DMS114 treated with DMSO at 0.1 percent for 48 hours (cell line): ENCODE measurements around the gene VIPR2.
"Not testable (repeated sequence)": the region's sequence is repeated elsewhere in the genome, so short reads cannot be mapped to it uniquely, and the experiment has no call there.

Source experiments
- DNase-seq: peaks from one replicate; lab custom pipeline; 2025; ENCODE audit not compliant: unreplicated experiment; lab: John Stamatoyannopoulos, UW

VIPR2 gene

DNA sequence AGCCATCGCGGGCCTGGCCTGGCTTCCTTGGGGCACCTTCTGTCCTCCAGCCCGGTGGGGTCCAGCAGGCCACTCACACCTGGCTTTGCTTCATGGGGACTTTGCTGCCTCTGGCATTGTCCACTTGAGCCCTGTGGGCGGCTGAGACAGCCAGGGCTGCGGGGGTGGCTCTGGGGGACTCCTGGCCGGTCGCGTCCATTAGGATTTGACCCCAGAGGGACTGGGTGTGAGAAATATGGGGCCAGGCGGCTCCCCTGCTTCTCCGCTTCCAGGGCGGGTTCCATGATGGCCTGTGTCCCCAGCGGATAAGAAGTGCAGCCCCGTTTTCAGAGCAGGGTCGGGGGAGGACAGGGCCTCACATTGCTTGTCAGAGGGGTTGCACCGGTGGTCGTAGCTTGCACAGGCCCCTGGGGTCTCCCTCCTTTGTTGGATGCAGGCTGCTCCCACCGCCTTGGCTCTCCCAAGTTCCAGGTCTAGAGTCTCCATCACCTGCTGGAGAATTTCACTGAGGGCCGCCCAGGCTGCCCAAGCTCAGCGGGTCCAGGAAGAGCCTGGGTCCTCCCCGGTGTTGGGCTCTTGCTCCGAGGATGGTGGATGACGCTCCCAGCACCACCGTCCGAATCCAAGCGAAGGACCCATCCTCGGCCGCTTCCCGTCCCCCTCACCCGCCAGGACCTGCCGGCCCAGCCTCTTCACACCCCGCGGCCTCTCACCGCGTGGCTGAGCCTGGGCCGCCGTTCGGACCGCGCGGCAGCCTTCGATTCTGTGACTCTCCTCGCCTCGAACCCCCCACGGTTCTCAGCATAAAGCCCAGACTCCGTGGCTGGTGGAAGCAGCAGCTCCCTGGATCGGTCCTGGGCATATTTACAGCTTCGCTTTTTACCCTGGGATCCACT is 148.2 kb downstream of the VIPR2 start:
- no peak for DNase-seq

DNA sequence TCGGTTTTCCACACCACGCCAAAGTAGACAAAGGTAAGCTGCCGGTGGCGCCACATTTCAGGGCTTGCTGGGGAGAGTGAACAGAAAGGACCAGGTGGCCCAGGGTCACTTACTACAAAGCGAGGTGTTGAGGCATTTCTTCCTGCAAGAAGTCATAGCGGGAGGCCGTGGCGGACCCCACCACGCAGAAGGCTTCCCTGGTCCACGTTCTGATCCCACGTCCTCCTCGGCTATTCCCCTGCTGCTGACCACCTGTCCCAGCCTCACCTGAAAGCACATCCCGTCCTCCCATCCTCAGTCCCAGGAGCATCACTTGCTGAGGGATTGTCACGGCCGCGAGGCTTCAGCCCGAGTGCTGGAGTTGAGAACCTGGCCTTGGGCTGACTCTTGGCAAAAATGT is 149.2 kb downstream of the VIPR2 start:
- DNase-seq: no peak

GRCh38 chr7:158994687-158995086 is 150.0 kb downstream of the VIPR2 start:
- DNase-seq: no peak

GRCh38 chr7:158993591-158993990 is 151.1 kb downstream of the VIPR2 start:
- no peak for DNase-seq

- DNase-seq: no peak
These were observed 151.9 kb downstream of the VIPR2 start for GRCh38 chr7:158992759-158993158.

DNA sequence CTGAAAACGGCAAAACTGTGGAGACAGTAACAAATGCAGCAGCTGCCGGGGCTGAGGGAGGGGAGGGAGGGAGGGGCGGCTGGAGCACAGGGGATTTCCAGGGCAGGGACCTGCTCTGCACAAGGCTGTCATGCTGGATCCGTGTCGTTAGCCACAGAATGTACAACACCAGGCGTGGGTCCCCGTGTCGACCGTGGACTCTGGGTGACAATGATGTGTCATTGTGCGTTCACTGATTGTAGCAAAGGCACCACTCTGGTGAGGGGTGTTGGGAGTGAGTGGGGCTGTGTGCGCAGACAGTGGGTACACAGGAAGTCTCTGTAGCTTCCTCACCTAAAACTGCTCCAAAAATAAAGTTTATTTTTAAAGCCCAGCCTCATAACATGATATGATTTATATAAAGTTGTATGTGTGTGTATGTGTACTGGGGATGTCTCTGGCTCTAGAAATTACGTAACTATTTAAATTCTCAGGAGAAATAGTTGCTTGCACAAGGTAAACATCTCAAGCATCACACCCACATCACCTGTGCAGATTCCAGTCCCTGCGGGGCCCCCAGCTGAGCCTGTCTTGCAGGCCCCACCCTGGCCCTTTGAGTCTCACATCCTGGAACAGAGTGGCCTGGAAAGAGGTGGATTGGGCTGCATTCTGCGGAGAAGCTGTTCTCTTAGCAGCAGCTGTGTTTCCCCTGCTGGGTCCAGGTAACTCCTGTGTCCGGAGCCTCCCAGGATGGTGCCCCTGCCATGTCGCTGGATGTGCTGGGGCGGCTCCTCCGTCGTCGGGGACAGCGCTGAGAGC is 152.6 kb downstream of the VIPR2 start:
- no peak for DNase-seq

DNA sequence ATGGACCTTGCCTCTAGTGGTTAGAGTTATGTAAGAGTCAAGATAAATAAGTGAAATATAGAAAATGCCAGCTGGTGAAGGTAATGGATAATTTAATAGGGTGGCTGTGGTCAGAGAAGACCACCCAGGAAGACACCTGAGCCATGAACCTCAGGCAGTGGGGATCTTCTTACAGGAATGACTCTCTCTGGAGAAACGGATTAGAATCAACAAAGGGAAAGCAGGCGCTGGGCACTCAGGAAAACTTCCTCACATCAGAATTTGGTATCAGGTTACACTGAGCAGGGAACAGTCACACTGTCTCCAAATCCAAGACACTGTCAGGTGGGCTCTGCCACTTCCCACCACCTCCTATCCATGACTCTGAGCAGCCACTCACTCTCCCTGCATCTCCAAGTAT is 155.7 kb downstream of the VIPR2 start:
- no peak for DNase-seq

DNA sequence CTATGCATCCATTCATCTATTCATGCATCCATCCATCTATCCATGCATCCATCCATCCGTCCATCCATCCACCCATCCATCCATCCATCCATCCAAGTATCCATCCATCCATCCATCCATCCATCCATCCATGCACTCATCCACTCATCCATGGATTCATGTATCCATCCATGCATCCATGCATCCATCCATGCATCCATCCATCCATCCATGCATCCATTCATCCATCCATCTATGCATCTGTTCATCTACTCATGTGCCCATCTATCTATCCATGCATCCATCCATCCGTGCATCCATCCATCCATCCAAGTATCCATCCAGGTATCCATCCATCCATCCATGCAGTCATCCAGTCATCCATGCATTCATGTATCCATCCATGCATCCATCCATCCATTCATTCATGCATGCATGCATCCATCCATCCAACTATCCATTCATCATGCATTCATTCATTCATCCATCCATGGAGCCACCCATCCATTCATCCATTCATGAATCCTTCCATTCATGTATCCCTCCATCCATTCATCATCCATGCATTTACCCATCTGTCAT is 156.3 kb downstream of the VIPR2 start:
- no peak for DNase-seq

- DNase-seq: no peak
These were observed 157.0 kb downstream of the VIPR2 start for GRCh38 chr7:158987691-158988090.

GRCh38 chr7:158985583-158985982 is 159.1 kb downstream of the VIPR2 start:
- no peak for DNase-seq

DNA sequence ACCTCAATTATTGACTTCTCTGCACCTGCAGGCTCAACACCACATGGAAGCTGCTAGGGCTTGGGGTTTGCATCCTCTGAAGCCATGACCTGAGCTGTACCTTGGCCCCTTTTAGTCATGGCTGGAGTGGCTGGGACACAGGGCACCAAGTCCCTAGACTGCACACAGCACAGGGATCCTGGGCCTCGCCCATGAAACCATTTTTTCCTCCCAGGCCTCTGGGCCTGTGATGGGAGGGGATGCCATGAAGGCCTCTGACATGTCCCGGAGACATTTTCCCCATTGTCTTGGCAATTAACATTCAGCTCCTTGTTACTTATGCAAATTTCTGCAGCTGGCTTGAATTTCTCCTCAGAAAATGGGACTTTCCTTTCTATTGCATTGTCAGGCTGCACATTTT is 160.7 kb downstream of the VIPR2 start:
- not testable (repeated sequence) for DNase-seq

DNA sequence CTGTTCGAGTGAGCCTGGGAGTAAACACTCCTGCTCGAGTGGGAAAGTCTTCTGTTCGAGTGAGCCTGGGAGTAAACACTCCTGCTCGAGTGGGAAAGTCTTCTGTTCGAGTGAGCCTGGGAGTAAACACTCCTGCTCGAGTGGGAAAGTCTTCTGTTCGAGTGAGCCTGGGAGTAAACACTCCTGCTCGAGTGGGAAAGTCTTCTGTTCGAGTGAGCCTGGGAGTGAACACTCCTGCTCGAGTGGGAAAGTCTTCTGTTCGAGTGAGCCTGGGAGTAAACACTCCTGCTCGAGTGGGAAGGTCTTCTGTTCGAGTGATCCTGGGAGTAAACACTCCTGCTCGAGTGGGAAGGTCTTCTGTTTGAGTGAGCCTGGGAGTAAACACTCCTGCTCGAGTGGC is 162.6 kb downstream of the VIPR2 start:
- not testable (repeated sequence) for DNase-seq

DNA sequence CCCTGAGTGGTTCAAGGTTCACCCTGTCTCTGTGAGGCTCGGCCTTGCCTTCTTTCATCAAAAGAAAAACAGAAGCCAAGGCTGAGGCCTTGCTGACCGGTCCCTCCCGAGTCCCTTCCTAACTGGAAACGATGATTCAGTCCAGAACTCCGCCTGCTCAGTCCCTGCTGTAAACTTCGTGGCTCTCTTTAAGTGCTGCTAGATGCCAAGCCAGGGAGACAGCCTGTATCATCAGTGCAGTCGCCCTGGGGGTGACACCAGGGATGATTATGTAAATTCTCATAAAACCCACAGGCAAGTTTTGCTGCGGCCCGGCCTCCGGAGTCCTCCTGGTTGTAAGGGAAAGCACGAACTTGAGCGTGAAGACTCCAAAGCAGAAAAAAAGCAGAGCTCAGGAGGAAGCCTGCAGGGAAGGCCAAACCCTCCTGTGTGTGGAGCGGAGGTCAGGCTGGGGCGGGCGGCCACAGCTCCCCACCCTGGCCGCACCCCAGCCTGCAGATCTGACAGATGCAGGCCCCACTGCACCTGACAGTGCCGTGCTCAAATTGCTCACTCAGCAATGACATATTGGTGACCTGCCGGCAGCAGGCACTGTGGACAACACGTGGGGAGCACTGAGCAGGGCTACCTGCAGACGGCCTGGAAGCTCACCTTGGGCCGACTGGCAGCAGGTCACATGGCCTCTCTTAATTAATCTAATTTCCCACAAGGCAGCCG is 164.9 kb downstream of the VIPR2 start:
- no peak for DNase-seq

DNA sequence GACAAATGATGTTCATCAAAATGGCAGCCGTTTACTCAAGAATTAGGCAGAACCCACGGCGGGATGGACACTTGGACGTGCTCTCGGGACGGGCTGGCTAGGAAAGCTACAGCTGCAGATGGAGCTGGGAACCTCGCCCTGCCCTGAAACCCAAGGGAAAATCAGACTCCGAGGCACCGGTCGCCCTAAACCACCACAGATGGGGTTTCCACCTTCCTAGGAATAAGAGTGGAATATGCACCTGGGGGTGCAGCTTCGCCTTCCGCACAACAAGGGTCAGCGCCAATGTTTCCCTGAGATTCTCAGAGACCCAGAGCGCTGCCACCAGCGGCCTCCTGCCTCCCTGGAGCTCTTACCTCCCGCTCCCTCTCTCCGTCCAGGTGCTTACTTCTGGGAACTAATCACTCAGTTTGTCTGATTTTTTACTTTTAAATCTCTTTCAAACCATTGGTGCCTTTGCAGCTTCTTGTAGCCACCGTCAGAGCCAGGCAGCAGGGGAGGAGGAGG is 165.6 kb downstream of the VIPR2 start:
- DNase-seq: no peak
